HepG2 (cell line): ENCODE measurements around the gene CFAP61. TPM values are rescaled to one million over a fixed set of nuclear protein-coding genes. Genes with fewer than 3 reads are reported as not detected.
A peak's percentile ranks its signal among the peaks of the same experiment; 100 is the strongest.

Source experiments
- FOXO1 ChIP-seq: sonication (generic); formaldehyde crosslinking; IDR thresholded peaks from 2 replicates; pipeline ENCODE4 v1.4.0; 2020; ENCODE audit warnings: missing genetic modification reagents
- GRHL1 ChIP-seq: sonication (generic); formaldehyde crosslinking; conservative IDR thresholded peaks from 2 replicates; pipeline ENCODE4 v1.8.0; 2022; ENCODE audit warnings: missing genetic modification reagents
- HMG20A ChIP-seq: IDR thresholded peaks from 2 replicates; pipeline ENCODE4 v1.6.1; 2016; ENCODE audit warnings: borderline replicate concordance
- HMGXB3 ChIP-seq: sonication (generic); formaldehyde crosslinking; IDR thresholded peaks from 2 replicates; pipeline ENCODE4 v1.4.0; 2020; ENCODE audit warnings: missing genetic modification reagents, borderline replicate concordance
- HNRNPH1 ChIP-seq: fragments of 200-400 bp; formaldehyde crosslinking; optimal IDR thresholded peaks from 2 replicates; pipeline ENCODE3; 2017; ENCODE audit warnings: mild to moderate bottlenecking, low read depth, low read length
- JUND ChIP-seq: sonication (generic); formaldehyde crosslinking; IDR thresholded peaks from 2 replicates; pipeline ENCODE4 v1.8.0; 2022; ENCODE audit warnings: mild to moderate bottlenecking, missing genetic modification reagents
- MEIS1 ChIP-seq: sonication (generic); formaldehyde crosslinking; IDR thresholded peaks from 2 replicates; pipeline ENCODE4 v1.9.0; 2021; ENCODE audit warnings: mild to moderate bottlenecking, missing genetic modification reagents, moderate library complexity, borderline replicate concordance
- PAX8 ChIP-seq: sonication (generic); formaldehyde crosslinking; IDR thresholded peaks from 2 replicates; pipeline ENCODE4 v1.8.0; 2022; ENCODE audit warnings: mild to moderate bottlenecking, missing genetic modification reagents, borderline replicate concordance
- RORA ChIP-seq: sonication (generic); formaldehyde crosslinking; IDR thresholded peaks from 2 replicates; pipeline ENCODE4 v1.5.0; 2020; ENCODE audit warnings: mild to moderate bottlenecking, missing genetic modification reagents, moderate library complexity
- SRY ChIP-seq: sonication (generic); formaldehyde crosslinking; IDR thresholded peaks from 2 replicates; pipeline ENCODE4 v1.8.0; 2022; ENCODE audit warnings: mild to moderate bottlenecking, missing genetic modification reagents
- TFE3 ChIP-seq: IDR thresholded peaks from 2 replicates; pipeline ENCODE4 v1.6.1; 2016
- TP53 ChIP-seq: sonication (generic); formaldehyde crosslinking; conservative IDR thresholded peaks from 2 replicates; pipeline ENCODE4 v1.4.0; 2020; ENCODE audit warnings: missing genetic modification reagents
- XRCC5 ChIP-seq: fragments of 200-400 bp; formaldehyde crosslinking; optimal IDR thresholded peaks from 2 replicates; pipeline ENCODE3; 2017; ENCODE audit warnings: mild to moderate bottlenecking, low read length
- ZNF124 ChIP-seq: sonication (generic); formaldehyde crosslinking; IDR thresholded peaks from 2 replicates; pipeline ENCODE4 v1.4.0; 2020; ENCODE audit warnings: missing genetic modification reagents
- ZNF558 ChIP-seq: sonication (generic); formaldehyde crosslinking; IDR thresholded peaks from 2 replicates; pipeline ENCODE4 v1.9.0; 2022; ENCODE audit warnings: mild to moderate bottlenecking, missing genetic modification reagents, borderline replicate concordance
- ZNF788 ChIP-seq: sonication (generic); formaldehyde crosslinking; IDR thresholded peaks from 2 replicates; pipeline ENCODE4 v1.5.0; 2020; ENCODE audit warnings: mild to moderate bottlenecking, missing genetic modification reagents, borderline replicate concordance
- ZNF792 ChIP-seq: IDR thresholded peaks from 2 replicates; pipeline ENCODE4 v1.6.1; 2016
- ZNF879 ChIP-seq: sonication (generic); formaldehyde crosslinking; IDR thresholded peaks from 2 replicates; pipeline ENCODE4 v1.8.1; 2023; ENCODE audit warnings: missing genetic modification reagents
- polyA plus RNA-seq, 8 experiments: library from polyadenylated mRNA; depleted of rRNA in 3 of 8; stranded (reverse) in 7 of 8; unstranded in 1 of 8; fragments of >200 nt; fragmentation: Illumina TruSeq in 4 of 8; extraction: Trizol in 4 of 8; gene quantifications; 2 replicates each; pipeline versions ENCODE4 v1.2.1 to v1.2.3, GENCODE V29; 2011 to 2016; ENCODE audit warnings: low read depth in 4 of 8, missing spikeins in 1 of 8, mixed read lengths in 1 of 8; ENCODE audit not compliant: insufficient read depth in 1 of 8
- total RNA-seq, 5 experiments: library from RNA; depleted of rRNA; stranded (reverse); fragments of >200 nt; fragmentation: Illumina TruSeq; extraction: Trizol; gene quantifications; 2 replicates each; pipeline ENCODE4 v1.2.3, GENCODE V29; 2016; ENCODE audit warnings: low read depth in 1 of 5
- TF ChIP-seq, protein P1 (sequence below): sonication (generic); formaldehyde crosslinking; conservative IDR thresholded peaks from 2 replicates; pipeline ENCODE4 v1.4.0; 2020; ENCODE audit warnings: missing genetic modification reagents

The CFAP61 gene
- total and polyA plus RNA-seq, 2 of the 13 experiments (the other 11 are each of a cell fraction or from before 2014, with no cell fraction given): 0.27 TPM; not detected in 1

DNA sequence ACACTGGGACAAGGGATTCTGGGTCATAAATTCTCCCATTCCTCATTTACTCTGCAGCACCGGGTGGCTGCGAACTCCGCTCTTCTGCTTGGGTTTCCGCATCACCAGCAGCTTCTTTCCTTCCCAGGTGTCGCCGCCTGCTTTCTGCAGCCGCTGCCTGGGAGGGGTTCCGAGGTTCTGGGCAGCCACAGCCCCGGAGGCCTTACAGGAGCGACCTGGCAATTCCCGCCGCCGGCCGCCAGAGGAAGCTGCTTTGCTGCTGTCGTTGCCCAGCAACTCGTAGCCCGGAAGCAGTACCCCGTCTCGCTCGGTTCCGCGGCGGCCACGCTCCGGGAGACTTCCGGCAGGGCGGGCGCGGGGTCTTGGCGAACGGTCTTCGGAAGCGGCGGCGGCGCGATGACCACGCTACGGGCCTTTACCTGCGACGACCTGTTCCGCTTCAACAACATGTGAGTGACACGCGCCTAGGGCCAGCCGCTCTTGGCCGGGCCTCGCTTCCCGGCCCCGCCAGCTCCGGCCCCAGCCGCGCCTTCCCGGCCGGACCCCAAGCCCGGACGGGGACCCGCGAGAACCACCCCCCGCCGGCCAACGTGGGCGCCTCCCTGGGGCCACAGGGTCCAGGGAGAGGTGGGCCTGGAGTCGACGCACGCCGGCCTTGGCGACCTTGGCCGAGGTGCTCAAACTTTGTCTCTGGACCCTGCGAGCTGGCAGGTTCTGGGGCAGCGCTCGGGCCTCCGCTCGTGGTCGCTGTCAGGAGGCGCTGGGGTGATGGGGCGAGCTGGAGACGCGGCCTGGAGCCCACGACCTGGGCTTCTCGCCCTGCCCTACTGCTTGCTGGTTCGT, 35.1 kb upstream of the CFAP61 start, which contains the start of gene NAA20 (continued):
- TF ChIP-seq TP53 (CRISPR knock-in tag) (peak; percentile 78; the same call in 1 of the 2 replicates), SRY (CRISPR knock-in tag) (peak; percentile 99), MEIS1 (peak; percentile 83), RORA (no peak), HNRNPH1 (no peak), TFE3 (CRISPR knock-in tag) (peak; percentile 77), JUND (no peak; the same call in none of the 2 replicates), ZNF788 (CRISPR knock-in tag) (peak; percentile 95; the same call in 1 of the 2 replicates), ZNF792 (CRISPR knock-in tag) (peak; percentile 92), GRHL1 (CRISPR knock-in tag) (no peak; the same call in 1 of the 2 replicates), PAX8 (CRISPR knock-in tag) (peak; percentile 97; the same call in 1 of the 2 replicates), HMGXB3 (peak; percentile 86), XRCC5 (peak; percentile 99), ZNF558 (peak; percentile 97; the same call in 1 of the 2 replicates), FOXO1 (CRISPR knock-in tag) (peak; percentile 67; the same call in 1 of the 2 replicates), ZNF879 (peak; percentile 93), ZNF124 (peak; percentile 97), HMG20A (peak; percentile 53; the same call in 1 of the 2 replicates)
- TF ChIP-seq, protein P1, sequence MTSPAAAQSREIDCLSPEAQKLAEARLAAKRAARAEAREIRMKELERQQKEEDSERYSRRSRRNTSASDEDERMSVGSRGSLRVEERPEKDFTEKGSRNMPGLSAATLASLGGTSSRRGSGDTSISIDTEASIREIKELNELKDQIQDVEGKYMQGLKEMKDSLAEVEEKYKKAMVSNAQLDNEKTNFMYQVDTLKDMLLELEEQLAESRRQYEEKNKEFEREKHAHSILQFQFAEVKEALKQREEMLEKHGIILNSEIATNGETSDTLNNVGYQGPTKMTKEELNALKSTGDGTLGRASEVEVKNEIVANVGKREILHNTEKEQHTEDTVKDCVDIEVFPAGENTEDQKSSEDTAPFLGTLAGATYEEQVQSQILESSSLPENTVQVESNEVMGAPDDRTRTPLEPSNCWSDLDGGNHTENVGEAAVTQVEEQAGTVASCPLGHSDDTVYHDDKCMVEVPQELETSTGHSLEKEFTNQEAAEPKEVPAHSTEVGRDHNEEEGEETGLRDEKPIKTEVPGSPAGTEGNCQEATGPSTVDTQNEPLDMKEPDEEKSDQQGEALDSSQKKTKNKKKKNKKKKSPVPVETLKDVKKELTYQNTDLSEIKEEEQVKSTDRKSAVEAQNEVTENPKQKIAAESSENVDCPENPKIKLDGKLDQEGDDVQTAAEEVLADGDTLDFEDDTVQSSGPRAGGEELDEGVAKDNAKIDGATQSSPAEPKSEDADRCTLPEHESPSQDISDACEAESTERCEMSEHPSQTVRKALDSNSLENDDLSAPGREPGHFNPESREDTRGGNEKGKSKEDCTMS (CRISPR knock-in tag): peak; percentile 86; the same call in 1 of the 2 replicates
